Tongue (tissue), 2 donors: ENCODE data around the gene ABO. TPM values are rescaled to one million over a fixed set of nuclear protein-coding genes. Genes with fewer than 3 reads are reported as not detected.
"Not testable (repeated sequence)": the region's sequence is repeated elsewhere in the genome, so short reads cannot be mapped to it uniquely, and the experiment has no call there.

ENCODE experiments used
- DNase-seq: peaks from one replicate; pipeline ENCODE4 v3.0.0-alpha.2; 2015
- total RNA-seq: library from RNA; depleted of rRNA; stranded (reverse); fragments of >200 nt; gene quantifications from one replicate; pipeline ENCODE4 v1.2.3, GENCODE V29; 2014

Gene ABO
- total RNA-seq, 1 donor from 2014 or later, result 1.4 TPM

DNA sequence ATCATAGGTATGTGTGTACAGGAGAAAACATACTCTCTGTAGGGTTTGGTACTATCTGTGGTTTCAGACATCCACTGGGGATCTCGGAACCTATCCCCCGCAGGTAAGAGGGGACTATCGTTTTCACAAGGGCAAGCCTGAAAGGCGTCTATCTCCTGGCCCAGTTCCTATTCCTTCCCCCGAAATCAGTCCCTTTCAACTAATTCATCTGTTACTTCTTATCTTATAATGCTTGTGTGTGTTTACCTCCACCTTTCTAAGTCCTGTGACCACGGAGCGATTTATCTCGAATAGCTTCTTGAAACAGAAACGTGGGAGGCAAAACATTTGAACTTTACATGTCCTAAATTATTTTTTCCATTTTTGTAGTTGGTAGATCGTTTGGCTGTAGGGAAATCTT, 11.4 kb downstream of the ABO start:
- no peak for DNase-seq

GRCh38 chr9:133262226-133262625, 12.8 kb downstream of the ABO start:
- no peak for DNase-seq

GRCh38 chr9:133261753-133262120, 13.3 kb downstream of the ABO start:
- DNase-seq, result no peak

GRCh38 chr9:133261103-133261752, 13.8 kb downstream of the ABO start:
- no peak for DNase-seq

GRCh38 chr9:133260334-133261102, 14.5 kb downstream of the ABO start:
- DNase-seq, result no peak

- no peak for DNase-seq
These were observed 16.7 kb downstream of the ABO start for GRCh38 chr9:133258061-133259015.

DNA sequence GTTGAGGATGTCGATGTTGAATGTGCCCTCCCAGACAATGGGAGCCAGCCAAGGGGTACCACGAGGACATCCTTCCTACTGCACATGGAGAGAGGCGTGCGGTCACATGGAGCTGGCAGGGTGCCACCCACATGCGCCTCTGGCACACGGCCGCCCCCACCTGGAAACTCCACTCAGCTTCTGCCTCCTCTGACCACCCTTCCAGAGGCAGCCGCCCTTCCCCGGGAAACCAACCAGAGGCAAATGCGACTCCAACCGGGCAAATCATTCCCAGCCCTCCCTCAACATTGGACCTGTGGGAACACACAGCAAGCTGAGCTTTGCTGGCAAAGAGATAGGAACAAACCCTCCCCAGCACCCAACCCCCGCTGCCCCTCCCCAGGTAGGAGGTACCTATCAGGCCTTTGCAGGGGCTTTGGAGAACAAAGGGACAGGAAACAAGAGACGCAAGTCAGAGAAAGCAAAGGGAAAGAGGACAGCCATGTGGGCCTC, 17.5 kb downstream of the ABO start:
- no peak for DNase-seq

DNA sequence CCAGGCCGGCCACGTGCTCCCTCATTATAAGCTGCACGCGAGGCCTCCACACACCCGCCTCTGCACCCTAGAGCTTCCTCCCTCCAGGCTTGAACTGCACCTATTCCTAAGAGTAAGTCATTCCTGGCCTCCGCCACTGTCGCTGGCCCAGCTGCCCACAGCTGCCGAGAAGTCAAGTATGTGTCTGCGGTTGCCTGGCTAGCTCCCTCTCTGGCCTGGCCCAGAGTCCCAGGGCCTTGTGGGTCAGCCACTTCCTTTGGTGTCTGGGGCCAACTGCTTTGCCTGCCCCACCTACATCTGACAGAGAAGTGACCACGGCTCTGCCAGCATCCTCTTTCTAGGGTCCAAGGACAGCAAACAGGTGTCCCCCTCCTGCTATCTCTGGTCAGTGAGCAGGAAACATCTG, 18.3 kb downstream of the ABO start:
- DNase-seq, result no peak

DNA sequence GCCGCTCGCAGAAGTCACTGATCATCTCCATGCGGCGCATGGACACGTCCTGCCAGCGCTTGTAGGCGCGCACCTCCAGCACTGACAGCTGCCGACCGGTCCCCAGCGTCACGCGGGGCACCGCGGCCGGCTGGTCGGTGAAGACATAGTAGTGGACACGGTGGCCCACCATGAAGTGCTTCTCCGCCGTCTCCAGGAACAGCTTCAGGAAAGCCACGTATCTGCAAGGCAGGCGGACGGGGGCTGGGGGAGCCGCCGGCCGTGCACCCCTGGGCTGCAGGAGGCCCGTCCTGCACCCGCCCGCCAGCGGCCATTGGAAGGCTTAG, 18.9 kb downstream of the ABO start:
- DNase-seq, result no peak

DNA sequence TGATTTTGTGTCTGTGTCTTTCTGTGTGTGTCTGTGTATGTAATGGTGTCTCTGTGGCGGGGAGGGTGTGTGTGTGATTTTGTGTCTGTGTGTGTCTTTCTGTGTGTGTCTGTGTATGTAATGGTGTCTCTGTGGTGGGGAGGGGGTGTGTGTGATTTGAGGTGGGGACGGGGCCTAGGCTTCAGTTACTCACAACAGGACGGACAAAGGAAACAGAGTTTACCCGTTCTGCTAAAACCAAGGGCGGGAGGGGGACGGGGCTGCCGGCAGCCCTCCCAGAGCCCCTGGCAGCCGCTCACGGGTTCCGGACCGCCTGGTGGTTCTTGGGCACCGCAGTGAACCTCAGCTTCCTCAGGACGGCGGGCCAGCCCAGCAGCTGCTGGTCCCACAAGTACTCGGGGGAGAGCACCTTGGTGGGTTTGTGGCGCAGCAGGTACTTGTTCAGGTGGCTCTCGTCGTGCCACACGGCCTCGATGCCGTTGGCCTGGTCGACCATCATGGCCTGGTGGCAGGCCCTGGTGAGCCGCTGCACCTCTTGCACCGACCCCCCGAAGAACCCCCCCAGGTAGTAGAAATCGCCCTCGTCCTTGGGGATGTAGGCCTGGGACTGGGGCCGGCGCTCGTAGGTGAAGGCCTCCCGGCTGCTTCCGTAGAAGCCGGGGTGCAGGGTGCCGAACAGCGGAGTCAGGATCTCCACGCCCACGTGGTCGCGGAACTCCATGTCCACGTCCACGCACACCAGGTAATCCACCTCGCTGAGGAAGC, 19.4 kb downstream of the ABO start:
- no peak for DNase-seq

DNA sequence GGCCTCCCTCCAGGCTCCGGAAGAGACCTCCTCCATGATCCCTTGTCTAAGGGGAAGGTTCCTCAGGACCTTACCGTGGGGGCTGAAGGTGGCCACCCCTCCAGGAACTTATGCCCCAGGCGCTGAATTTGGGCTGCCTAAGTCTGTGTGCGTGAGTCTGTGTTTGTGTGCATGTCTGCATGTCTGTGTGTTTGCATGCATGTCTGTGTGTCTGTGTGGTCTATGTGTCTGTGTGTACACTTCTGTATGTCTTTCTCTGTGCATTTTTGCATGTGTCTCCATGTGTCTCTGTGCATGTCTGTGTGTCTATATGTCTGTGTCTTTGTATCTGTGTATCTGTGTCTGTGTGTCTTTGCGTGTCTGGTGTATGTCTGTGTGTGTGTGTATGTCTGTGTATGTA, 20.5 kb downstream of the ABO start:
- no peak for DNase-seq

GRCh38 chr9:133253268-133253667, 21.7 kb downstream of the ABO start:
- DNase-seq, result no peak

DNA sequence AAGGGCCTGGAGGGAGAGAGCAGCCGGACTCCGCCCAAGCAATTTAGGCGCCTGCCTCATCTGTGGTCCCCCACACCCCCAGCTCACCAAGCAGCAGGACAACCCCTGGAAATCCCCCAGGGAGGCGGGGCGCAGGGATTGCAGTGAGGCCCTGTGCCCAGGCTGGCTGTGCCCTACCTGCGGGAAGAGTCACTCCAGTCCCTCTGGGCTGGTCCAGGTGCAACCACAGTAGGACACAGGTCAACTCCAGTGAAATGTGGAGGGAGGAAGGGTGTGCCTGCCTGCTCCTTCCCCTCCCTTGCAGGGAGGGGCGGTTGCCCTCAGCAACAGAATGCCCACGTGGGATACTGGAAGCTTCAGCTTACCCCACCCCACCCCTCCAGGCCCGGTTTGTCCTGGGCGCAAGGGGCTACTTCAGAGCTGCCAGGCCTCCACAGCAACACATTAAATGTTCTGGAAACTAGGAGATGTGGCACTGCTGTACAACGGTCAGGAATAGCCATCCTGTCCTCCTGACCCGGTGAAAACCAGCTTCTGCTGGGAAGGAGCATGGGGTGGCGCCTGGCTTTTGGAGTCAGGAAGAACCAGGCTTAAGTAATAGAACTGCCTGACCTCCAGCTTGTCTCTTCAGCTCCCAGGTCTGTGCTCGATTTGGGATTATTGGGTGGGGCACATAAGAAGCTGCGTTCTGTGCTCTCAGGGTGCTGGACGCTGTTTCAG, 22.5 kb downstream of the ABO start:
- DNase-seq, result no peak

DNA sequence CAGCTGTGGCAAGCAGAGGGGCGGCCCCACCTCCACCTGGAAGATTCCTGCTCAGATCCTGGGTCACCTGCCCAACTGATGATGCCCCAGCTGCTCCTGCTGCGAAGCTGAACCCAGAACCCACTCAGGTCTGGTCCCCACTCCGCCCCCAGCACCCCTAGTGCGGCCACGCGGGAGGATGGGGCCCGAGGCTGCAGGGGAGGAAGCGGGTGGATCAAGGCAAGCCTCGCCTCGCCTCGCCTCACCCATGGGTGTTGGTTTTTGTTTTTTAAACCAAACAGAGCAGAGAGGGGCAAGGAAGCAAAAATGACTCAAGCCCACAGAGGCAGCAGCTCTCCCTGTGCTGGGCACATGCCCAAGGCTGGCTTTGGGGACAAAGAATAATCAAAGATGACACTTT, 23.2 kb downstream of the ABO start:
- DNase-seq, result no peak

DNA sequence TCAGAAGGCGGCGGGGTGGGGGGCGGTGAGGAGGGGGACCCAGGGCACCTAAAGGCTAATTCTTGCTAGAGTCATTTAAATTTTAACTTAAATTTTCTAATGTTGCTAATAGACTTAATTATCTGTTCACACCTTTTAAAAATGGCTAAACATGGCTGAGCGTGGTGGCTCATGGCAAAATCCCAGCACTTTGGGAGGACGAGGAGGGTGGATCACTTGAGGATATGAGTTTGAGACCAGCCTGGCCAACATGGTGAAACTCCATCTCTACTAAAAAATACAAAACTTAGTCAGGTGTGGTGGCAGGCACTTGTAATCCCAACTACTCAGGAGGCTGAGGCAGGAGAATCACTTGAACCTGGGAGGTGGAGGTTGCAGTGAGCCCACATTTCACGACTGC, 23.8 kb downstream of the ABO start:
- not testable (repeated sequence) for DNase-seq

DNA sequence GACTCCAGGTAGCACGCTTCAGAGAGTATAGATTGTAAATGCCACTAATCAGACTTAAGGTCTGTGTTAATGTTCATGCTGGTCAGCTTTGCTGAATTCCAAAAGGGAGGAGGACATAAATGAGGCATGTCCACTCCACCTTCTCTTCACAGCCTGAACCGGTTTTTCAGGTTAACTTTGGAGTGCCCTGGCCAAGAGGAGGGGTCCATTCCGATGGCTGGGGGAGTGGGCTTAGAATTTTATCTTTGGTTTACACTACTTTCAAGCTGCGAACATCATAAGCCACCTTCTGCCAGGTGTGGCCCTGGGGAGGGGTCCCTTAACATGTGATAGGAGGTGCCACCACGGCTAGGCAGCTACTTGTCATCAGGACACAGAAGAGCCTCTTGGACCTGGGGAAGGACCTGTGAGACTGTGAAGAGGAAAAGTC, 24.2 kb downstream of the ABO start:
- DNase-seq, result no peak

DNA sequence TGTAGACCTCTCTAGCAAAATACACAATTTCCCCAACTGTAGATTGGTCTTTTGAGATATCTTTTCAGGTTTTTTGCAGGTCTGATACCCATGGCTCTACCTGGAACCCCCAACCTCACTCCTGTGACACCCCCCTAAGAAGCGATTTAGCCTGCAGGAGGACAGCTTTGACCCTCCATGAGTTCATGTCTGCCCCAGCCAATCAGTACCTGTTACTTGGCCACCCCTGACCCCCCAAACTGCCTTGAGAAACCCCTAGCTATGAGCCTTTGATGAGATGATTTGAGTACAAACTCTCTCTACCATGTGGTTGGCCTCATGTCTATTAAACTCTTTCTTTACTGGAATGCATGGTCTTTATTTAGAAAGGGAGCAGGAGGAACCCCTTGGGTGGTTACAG, 25.7 kb downstream of the ABO start:
- no peak for DNase-seq

- no peak for DNase-seq
These were observed 26.2 kb downstream of the ABO start for GRCh38 chr9:133248726-133249295.

DNA sequence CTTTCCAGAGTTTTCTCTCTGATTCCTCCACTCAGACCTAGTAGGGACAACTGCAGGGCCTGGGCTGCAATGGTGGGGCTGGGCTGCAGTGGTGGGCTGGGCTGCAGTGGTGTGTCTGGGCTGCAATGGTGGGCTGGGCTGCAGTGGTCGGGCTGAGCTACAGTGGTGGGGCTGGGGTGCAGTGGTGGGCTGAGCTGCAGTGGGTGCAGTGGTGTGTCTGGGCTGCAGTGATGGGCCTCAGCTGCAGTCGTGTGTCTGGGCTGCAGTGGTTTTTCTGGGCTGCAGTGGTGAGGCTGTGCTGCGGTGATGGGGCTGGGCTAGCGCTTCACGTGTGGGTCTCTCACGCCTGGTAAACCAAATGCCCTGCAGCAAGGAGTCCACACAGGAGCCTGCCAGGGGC, 27.4 kb downstream of the ABO start:
- DNase-seq, result no peak

DNA sequence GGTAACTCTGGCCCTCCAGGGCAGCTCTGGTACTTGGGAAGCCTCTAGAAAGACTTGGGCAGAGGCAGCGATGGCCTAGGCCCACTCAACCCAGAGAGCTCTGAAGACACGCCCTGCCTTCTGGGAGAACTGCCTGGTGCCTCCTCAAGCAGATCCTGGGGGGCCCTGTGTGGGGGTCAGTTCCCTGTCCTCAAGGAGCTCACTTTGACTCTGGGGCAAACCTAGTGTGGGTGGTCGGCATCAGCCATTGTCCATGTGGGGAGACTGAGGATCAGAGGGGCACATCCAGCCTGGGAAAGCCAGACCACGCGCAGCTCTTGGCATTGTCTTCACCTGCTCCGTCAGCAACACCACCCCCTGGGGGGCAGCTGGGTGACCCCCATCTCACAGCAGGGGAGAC, 28.0 kb downstream of the ABO start:
- DNase-seq, result no peak

DNA sequence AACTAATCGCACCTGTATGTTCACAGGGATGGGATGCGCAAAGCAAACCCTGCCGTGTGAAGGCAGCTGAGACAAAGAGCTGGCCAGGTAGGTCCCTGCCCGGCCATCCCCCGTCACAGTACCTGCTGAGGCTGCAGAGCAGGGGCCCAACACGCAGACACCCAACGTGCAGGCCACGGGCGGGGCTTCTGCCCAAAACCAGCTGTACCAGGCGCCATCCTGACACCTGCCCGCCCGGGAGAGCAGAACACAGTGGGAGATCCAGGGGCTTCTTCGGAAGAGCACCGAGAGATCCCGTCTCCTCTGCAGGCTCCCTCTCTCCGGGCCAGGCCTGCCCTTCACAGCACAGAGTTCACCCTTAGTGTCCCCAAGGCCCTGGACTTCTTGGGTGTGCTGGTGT, 28.4 kb downstream of the ABO start:
- DNase-seq, result no peak
